Measurements from ENCODE around the gene ZDHHC12. TPM values are rescaled to one million over a fixed set of nuclear protein-coding genes. Genes with fewer than 3 reads are reported as not detected.
A peak's percentile ranks its signal among the peaks of the same experiment; 100 is the strongest.

ZDHHC12 gene
- total RNA-seq, 3 donors from 2014 or later (not counting 1 experiment from before 2014, with no cell fraction given) = 26.1 to 37.1 (median 28.6) TPM

GRCh38 chr9:128765499-128765898 lies 41.6 kb upstream of the ZDHHC12 start:
- peak overlapping the region in 1 of 2 donors; percentile 53 for H3K27ac Mint-ChIP-seq
- H3K4me3 ChIP-seq (ENCODE audit: low read length) = no peak overlapping the region
- peaks cover 2% of the 10 kb centered on the region for H3K36me3 ChIP-seq (ENCODE audit: control insufficient read depth, insufficient read depth, low read length)
- ATAC-seq (no peak), DNase-seq (no peak)
- no peaks in the 10 kb centered on the region for H3K27me3 ChIP-seq (ENCODE audit: control insufficient read depth, insufficient read depth, low read length)
- no peaks in the 10 kb centered on the region for H3K27me3 Mint-ChIP-seq (ENCODE audit: low read depth in 2 of 2)
- peaks cover 32 to 57% of the 10 kb centered on the region in 2 donors for H3K4me1 Mint-ChIP-seq
- TF ChIP-seq CTCF (IDR thresholded peaks at IDR 0.05) = no peak
- peaks cover 7% of the 10 kb centered on the region for H3K4me1 ChIP-seq (ENCODE audit: control insufficient read depth, insufficient read depth, low read length)
- H3K4me3 Mint-ChIP-seq = no peak overlapping the region
- WGBS (ENCODE audit: insufficient coverage) = 80% methylated on average over 3 of the region's 3 CpGs
- H3K27ac ChIP-seq (ENCODE audit: low read length) = no peak overlapping the region
- H3K36me3 Mint-ChIP-seq = no peaks in the 10 kb centered on the region
- no peaks in the 10 kb centered on the region for H3K9me3 Mint-ChIP-seq
- no peaks in the 10 kb centered on the region for H3K9me3 ChIP-seq (ENCODE audit: control insufficient read depth, insufficient read depth, low read length)
- intact Hi-C loops (cut with micrococcal nuclease) = no loop called here

DNA sequence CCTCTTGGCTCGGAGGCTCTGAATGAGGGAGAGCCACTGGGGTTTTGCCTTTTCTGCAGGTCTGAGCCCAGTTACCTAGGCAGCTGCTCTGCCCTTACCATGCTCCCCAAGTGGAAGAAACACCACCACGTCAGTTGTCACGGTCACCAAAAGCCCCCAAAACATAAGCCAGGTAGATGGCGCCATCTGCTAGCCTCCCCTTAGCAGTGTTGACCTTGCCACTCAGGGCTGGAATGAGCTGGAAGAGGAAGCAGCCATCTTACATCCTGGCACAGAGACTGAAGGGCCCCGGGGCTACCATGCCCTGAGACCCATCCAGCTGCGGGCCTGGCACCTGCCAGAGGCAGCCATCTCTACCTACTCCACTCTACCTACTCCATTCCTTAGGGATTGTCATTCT lies 40.4 kb upstream of the ZDHHC12 start:
- intact Hi-C loops (cut with micrococcal nuclease) = no loop called here
- no peak for TF ChIP-seq CTCF (IDR thresholded peaks at IDR 0.05)
- Mint-ChIP-seq H3K36me3 (no peaks in the 10 kb centered on the region), H3K4me3 (no peak overlapping the region), H3K4me1 (peaks cover 22 to 48% of the 10 kb centered on the region in 2 donors), H3K27me3 (ENCODE audit: low read depth in 2 of 2) (no peaks in the 10 kb centered on the region), H3K27ac (no peak overlapping the region), H3K9me3 (no peaks in the 10 kb centered on the region)
- no peak overlapping the region for H3K4me3 ChIP-seq (ENCODE audit: low read length)
- WGBS (ENCODE audit: insufficient coverage) = 80% methylated on average over 6 of the region's 6 CpGs
- peaks cover 2% of the 10 kb centered on the region for H3K36me3 ChIP-seq (ENCODE audit: control insufficient read depth, insufficient read depth, low read length)
- ATAC-seq (peak in 1 of 3 donors; percentile 21), DNase-seq (no peak)
- no peaks in the 10 kb centered on the region for H3K9me3 ChIP-seq (ENCODE audit: control insufficient read depth, insufficient read depth, low read length)
- no peak overlapping the region for H3K27ac ChIP-seq (ENCODE audit: low read length)
- no peaks in the 10 kb centered on the region for H3K27me3 ChIP-seq (ENCODE audit: control insufficient read depth, insufficient read depth, low read length)
- H3K4me1 ChIP-seq (ENCODE audit: control insufficient read depth, insufficient read depth, low read length) = no peaks in the 10 kb centered on the region

DNA sequence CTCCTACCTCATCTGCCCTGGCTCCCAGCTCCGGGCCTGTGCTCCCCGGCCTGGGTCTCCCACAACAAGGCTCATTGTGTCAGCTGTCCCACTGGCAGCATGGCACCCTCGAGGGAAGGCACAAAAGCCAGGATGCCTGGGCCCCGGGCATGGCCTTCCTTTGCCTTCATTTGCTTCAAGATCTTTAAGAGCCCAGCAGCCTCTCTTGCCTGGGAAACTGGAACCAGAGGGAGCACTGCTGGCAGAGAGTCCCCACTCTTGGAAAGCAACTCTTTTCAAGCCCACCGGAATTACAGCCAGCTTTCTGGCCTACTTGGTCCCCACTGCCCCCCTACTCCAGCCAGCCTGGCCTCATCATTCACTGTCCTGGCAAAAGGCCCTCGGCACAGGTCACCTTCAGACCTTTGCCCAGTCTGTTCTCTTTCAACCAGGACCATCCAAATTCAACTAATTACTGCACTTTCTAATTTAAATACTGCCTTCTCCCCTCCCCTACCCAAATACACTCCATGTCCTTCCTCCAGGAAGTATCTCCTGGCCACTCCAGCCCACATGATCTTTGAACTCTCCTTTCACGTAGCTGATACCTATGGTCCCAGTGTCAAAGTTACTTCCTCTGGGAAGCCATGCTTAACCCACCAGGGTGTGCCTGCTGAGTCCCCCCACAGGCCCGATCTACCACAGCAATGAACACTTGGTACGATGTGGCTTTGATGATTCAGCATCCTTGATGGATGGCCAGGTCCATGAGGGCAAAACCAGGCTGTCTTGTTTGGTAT lies 38.9 kb upstream of the ZDHHC12 start:
- WGBS (ENCODE audit: insufficient coverage) = 82% methylated on average over 9 of the region's 9 CpGs
- no peak overlapping the region for H3K4me3 ChIP-seq (ENCODE audit: low read length)
- no peak for TF ChIP-seq CTCF (IDR thresholded peaks at IDR 0.05)
- H3K9me3 ChIP-seq (ENCODE audit: control insufficient read depth, insufficient read depth, low read length) = no peaks in the 10 kb centered on the region
- Mint-ChIP-seq H3K4me1 (peaks cover 13 to 38% of the 10 kb centered on the region in 2 donors), H3K9me3 (no peaks in the 10 kb centered on the region), H3K36me3 (no peaks in the 10 kb centered on the region), H3K27me3 (ENCODE audit: low read depth in 2 of 2) (no peaks in the 10 kb centered on the region), H3K4me3 (no peak overlapping the region), H3K27ac (peak overlapping the region in 1 of 2 donors; percentile 51)
- no peak overlapping the region for H3K27ac ChIP-seq (ENCODE audit: low read length)
- H3K4me1 ChIP-seq (ENCODE audit: control insufficient read depth, insufficient read depth, low read length) = no peaks in the 10 kb centered on the region
- H3K27me3 ChIP-seq (ENCODE audit: control insufficient read depth, insufficient read depth, low read length) = no peaks in the 10 kb centered on the region
- ATAC-seq = no peak
- H3K36me3 ChIP-seq (ENCODE audit: control insufficient read depth, insufficient read depth, low read length) = peaks cover 2% of the 10 kb centered on the region
- no peak for DNase-seq
- intact Hi-C loops (cut with micrococcal nuclease) = no loop called here

DNA sequence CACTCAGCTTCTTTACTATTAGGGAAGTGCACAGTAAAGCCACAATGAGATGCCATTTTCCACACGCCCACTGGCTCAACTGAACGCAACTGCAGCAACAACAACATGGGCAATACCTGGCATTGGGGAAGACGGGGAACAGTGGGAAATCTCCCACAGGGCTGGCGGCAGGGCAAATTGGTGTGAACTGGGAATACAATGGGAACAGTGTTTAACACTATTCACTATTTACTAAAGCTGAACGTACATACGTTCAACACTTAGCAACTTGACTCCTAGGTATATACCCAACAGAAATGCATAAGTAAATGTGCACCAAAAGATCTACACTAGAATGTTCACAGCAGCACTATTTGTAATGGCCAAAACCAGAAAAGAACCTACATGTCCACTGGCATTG lies 33.7 kb upstream of the ZDHHC12 start:
- no peak overlapping the region for H3K4me3 ChIP-seq (ENCODE audit: low read length)
- ATAC-seq (no peak), DNase-seq (no peak)
- intact Hi-C loops (cut with micrococcal nuclease) = no loop called here
- H3K4me1 ChIP-seq (ENCODE audit: control insufficient read depth, insufficient read depth, low read length) = no peaks in the 10 kb centered on the region
- no peak overlapping the region for H3K27ac Mint-ChIP-seq
- no peak overlapping the region for H3K27ac ChIP-seq (ENCODE audit: low read length)
- H3K36me3 Mint-ChIP-seq = no peaks in the 10 kb centered on the region
- H3K9me3 Mint-ChIP-seq = no peaks in the 10 kb centered on the region
- TF ChIP-seq CTCF (IDR thresholded peaks at IDR 0.05) = no peak
- peaks cover 11% of the 10 kb centered on the region in 2 donors for H3K4me1 Mint-ChIP-seq
- no peaks in the 10 kb centered on the region for H3K27me3 Mint-ChIP-seq (ENCODE audit: low read depth in 2 of 2)
- no peak overlapping the region for H3K4me3 Mint-ChIP-seq
- no peaks in the 10 kb centered on the region for H3K9me3 ChIP-seq (ENCODE audit: control insufficient read depth, insufficient read depth, low read length)
- peaks cover 19% of the 10 kb centered on the region for H3K36me3 ChIP-seq (ENCODE audit: control insufficient read depth, insufficient read depth, low read length)
- no peaks in the 10 kb centered on the region for H3K27me3 ChIP-seq (ENCODE audit: control insufficient read depth, insufficient read depth, low read length)
- WGBS (ENCODE audit: insufficient coverage) = 98% methylated on average over 6 of the region's 6 CpGs
